Left lung (tissue), 10 donors: ENCODE results near the gene ATP6V1B1. TPM values are rescaled to one million over a fixed set of nuclear protein-coding genes. Genes with fewer than 3 reads are reported as not detected.
"Not testable (repeated sequence)": the region's sequence is repeated elsewhere in the genome, so short reads cannot be mapped to it uniquely, and the experiment has no call there.

Experiments
- ATAC-seq: fragments of 200-7000 bp; cut with Tn5 transposase; one replicate; pipeline ENCODE4 v1.9.1; 2020; ENCODE audit warnings: moderate library complexity
- DNase-seq, 4 donors: peaks; one replicate each; pipeline ENCODE4 v3.0.0-alpha.2; 2013 to 2020
- H3K27ac ChIP-seq, 2 donors: fragments of 200-600 bp; sonication (generic) in 1 of 2; one replicate each; pipeline versions ENCODE4 v1.5.0 to v1.8.0; 2020 to 2021
- H3K27me3 ChIP-seq, 2 donors: fragments of 200-600 bp; sonication (generic) in 1 of 2; one replicate each; pipeline versions ENCODE4 v1.5.0 to v1.8.0; 2020 to 2021
- H3K36me3 ChIP-seq, 2 donors: fragments of 200-600 bp; sonication (generic) in 1 of 2; one replicate each; pipeline versions ENCODE4 v1.5.0 to v1.8.0; 2020 to 2021
- H3K4me1 ChIP-seq, 2 donors: fragments of 200-600 bp; one replicate each; pipeline ENCODE4 v1.8.0; 2021
- H3K4me3 ChIP-seq, 2 donors: fragments of 200-600 bp; sonication (generic) in 1 of 2; one replicate each; pipeline versions ENCODE4 v1.5.0 to v1.8.0; 2020 to 2021; ENCODE audit warnings: mild to moderate bottlenecking in 1 of 2
- H3K9me3 ChIP-seq, 2 donors: fragments of 200-600 bp; sonication (generic) in 1 of 2; one replicate each; pipeline versions ENCODE4 v1.5.0 to v1.8.0; 2020 to 2021
- intact Hi-C, 2 donors: fragments of 100-400 bp; cut with DNase I; formaldehyde crosslinking; loops; one replicate each; pipeline versions ENCODE4 v1.11.2 to v1.14.2; 2022
- polyA plus RNA-seq, 6 donors: library from polyadenylated mRNA; unstranded; fragments of 120-200 nt; gene quantifications; one replicate each; pipeline ENCODE4 v1.2.1, GENCODE V29; 2013; ENCODE audit not compliant: insufficient read length in 6 of 6
- total RNA-seq, 2 donors: library from RNA; stranded (reverse); fragmentation: NEBNext Ultra II Directional; extraction: Animal tissue kit (Norgen Biotek cat#: 25700); gene quantifications; one replicate each; pipeline ENCODE4 v1.2.1, GENCODE V29; 2021
- TF ChIP-seq, protein P1 (sequence below), 2 donors: fragments of 200-600 bp; sonication (generic) in 1 of 2; IDR thresholded peaks; one replicate each; pipeline versions ENCODE4 v1.5.0 to v1.8.0; 2021; ENCODE audit warnings: antibody characterized with exemption in 2 of 2
- donor health status: DM: no; HTN: yes; CAD: no.
- donor health status: DM: no; HTN: no; CAD: no.

Gene ATP6V1B1
- total and polyA plus RNA-seq, 8 donors: 0.76 to 5.5 (median 4.7) TPM

DNA sequence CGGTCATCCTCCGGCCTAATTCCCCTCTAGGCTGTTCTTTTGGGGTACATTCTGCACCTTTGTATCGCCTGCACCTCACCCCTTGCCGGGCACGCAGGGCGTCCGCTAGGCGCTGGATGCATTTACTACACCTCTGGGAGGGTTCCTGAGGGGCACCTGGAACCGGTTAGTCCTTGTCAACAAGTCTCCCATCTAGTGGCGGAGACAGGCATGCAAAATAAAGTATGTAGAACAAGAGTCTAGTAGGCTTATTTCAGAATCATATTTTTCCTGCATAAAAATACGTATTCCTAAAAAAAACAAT, 59.7 kb downstream of the ATP6V1B1 start:
- peak; percentile 74 for ATAC-seq

DNA sequence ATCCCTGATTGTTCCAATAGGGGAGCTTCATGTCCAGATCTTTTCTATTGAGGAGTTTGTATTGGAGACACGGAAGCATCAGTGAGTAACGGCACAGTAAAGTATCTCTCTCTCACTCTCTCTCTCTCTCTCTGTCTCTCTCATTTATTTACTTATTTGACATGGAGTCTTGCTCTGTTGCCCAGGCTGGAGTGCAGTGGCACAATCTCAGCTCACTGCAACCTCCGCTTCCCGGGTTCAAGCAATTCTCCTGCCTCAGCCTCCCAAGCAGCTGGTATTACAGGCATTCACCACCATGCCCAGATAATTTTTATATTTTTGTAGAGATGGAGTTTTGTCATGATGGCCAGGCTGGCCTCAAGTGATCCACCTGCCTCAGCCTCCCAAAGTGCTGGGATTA, 63.2 kb downstream of the ATP6V1B1 start:
- H3K27me3 ChIP-seq, ATAC-seq, H3K4me3 ChIP-seq, intact Hi-C loops, DNase-seq, H3K36me3 ChIP-seq, H3K27ac ChIP-seq, H3K9me3 ChIP-seq: not testable (repeated sequence)
- H3K4me1 ChIP-seq: peaks cover 3 to 20% of the 10 kb centered on the region in 2 donors

More for the DNA sequence above, 59.7 kb downstream of the ATP6V1B1 start:
- H3K4me1 ChIP-seq: peaks cover 9 to 29% of the 10 kb centered on the region in 2 donors
- H3K27ac ChIP-seq: peak overlapping the region; percentile 2 to 83
- TF ChIP-seq, protein P1, sequence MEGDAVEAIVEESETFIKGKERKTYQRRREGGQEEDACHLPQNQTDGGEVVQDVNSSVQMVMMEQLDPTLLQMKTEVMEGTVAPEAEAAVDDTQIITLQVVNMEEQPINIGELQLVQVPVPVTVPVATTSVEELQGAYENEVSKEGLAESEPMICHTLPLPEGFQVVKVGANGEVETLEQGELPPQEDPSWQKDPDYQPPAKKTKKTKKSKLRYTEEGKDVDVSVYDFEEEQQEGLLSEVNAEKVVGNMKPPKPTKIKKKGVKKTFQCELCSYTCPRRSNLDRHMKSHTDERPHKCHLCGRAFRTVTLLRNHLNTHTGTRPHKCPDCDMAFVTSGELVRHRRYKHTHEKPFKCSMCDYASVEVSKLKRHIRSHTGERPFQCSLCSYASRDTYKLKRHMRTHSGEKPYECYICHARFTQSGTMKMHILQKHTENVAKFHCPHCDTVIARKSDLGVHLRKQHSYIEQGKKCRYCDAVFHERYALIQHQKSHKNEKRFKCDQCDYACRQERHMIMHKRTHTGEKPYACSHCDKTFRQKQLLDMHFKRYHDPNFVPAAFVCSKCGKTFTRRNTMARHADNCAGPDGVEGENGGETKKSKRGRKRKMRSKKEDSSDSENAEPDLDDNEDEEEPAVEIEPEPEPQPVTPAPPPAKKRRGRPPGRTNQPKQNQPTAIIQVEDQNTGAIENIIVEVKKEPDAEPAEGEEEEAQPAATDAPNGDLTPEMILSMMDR (IDR thresholded peaks at IDR 0.05): no peak
- peak overlapping the region; percentile 94 to 95 for H3K4me3 ChIP-seq
- intact Hi-C loops: no loop called here
- peaks cover 0 to 17% of the 10 kb centered on the region in 2 donors for H3K36me3 ChIP-seq
- DNase-seq: peak in 1 of 4 donors; percentile 35
- H3K9me3 ChIP-seq: no peaks in the 10 kb centered on the region
- H3K27me3 ChIP-seq: no peaks in the 10 kb centered on the region

DNA sequence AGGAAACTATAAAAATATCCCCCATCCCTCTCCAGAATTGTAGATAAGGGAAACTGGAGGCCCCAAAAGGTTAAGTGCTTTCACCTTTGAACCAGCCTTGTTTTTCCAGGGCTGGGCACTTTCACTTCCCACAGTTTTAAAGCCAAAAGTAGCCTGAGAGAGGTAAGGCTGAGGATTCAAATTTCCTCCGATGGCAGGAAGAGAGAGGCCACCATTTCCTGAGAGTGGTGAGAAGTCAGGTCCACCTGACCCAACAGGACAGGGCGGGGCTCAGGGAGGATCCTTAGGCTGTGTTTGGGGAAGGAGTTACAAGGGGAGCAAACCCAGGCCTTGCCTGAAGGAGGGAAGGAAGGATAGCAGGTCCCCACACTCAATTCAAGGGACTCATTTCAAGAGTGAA, 63.7 kb downstream of the ATP6V1B1 start:
- TF ChIP-seq, protein P1 (IDR thresholded peaks at IDR 0.05): no peak
- intact Hi-C loops: no loop called here

DNA sequence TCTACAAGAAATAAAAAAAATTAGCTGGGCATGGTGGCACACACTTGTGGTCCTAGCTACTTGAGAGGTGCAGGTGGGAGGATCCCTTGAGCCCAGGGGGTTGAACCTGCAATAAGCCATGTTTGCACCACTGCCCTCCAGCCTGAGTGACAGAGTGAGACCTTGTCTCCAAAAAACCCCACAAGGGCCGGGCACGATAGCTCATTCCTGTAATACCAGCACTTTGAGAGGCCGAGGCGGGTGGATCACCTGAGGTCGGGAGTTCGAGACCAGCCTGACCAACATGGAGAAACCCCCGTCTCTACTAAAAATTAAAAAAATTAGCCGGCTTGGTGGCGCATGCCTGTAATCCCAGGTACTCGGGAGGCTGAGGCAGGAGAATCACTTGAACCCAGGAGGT, 64.2 kb downstream of the ATP6V1B1 start:
- DNase-seq, H3K9me3 ChIP-seq, ATAC-seq, H3K4me3 ChIP-seq, intact Hi-C loops, H3K27me3 ChIP-seq, H3K36me3 ChIP-seq: not testable (repeated sequence)
- H3K4me1 ChIP-seq: peaks cover 3 to 17% of the 10 kb centered on the region in 2 donors
- H3K27ac ChIP-seq: peak overlapping the region in 1 of 2 donors; percentile 18

More for the DNA sequence above, 63.7 kb downstream of the ATP6V1B1 start:
- ATAC-seq (no peak), DNase-seq (no peak)
- H3K4me1 ChIP-seq: peaks cover 3 to 17% of the 10 kb centered on the region in 2 donors
- peak overlapping the region in 1 of 2 donors; percentile 18 for H3K27ac ChIP-seq
- no peaks in the 10 kb centered on the region for H3K36me3 ChIP-seq
- no peaks in the 10 kb centered on the region for H3K27me3 ChIP-seq
- no peaks in the 10 kb centered on the region for H3K9me3 ChIP-seq
- H3K4me3 ChIP-seq: no peak overlapping the region

DNA sequence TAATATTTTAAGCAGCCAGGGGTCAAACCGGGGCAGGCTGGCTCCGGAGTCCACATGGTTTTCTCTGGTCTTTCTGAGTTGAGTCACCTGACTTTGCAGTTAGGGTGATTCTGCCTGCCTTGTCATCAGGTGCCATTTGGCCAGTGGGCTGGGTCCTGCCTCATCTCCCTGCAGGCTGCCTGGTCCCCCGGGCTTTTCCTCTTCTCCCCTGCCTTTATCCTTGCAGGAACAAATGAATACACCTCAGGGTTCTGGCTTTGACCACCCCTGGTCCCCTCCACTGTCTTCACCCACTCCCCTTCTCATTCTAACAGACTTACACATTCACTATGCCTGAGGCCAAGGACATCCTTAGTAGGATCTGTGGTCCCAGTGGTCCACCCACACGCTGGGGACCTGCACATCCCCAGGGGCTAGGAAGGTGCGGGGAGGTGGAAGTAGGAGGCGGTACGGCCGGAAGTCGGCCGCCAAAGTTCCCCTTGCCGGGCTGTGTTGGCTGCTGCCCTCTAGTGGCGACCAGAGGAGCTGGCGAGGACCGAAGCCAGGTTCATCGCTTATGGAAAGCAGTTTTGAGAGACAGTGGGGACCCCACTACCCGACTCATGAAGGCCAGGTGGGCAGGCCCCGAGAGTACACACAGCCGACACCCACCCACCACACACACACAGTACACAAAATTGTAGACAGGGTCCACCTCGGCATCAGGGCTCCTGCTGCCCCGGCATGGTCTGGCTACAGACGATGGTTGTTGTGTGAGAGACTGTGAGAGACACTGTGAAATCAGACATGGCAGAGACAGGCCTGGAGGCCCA, 65.3 kb downstream of the ATP6V1B1 start:
- no peak overlapping the region for H3K27ac ChIP-seq
- ATAC-seq (peak; percentile 96), DNase-seq (peak in 3 of 4 donors; percentile 63 to 96 (median 83))
- peak overlapping the region in 1 of 2 donors; percentile 21 for H3K4me3 ChIP-seq
- intact Hi-C loops: no loop called here
- no peaks in the 10 kb centered on the region for H3K36me3 ChIP-seq
- H3K4me1 ChIP-seq: peaks cover 3 to 10% of the 10 kb centered on the region in 2 donors
- no peaks in the 10 kb centered on the region for H3K27me3 ChIP-seq
- TF ChIP-seq, protein P1 (IDR thresholded peaks at IDR 0.05): peak; percentile 92 to 93
- no peaks in the 10 kb centered on the region for H3K9me3 ChIP-seq

DNA sequence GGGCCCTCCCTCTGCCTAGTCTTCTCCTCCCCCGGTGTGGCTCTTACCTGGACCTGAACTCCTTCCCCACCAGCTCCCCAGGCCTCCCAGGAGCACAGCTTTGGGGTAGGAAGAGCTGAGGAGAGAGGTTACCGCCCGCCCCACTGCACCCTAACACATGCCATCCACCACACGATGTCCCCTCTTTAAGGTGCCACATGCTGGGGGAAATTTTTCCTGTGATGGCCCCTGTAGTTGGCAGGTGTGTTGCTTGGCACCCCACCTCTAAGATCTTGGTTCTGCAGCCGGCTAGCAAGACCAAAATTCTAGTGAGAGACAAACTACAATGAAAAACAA, 65.9 kb downstream of the ATP6V1B1 start:
- no peaks in the 10 kb centered on the region for H3K27me3 ChIP-seq
- DNase-seq (no peak), ATAC-seq (no peak)
- H3K4me1 ChIP-seq: peaks cover 3 to 10% of the 10 kb centered on the region in 2 donors
- no peak overlapping the region for H3K4me3 ChIP-seq
- intact Hi-C loops: no loop called here
- no peak overlapping the region for H3K27ac ChIP-seq
- no peaks in the 10 kb centered on the region for H3K36me3 ChIP-seq
- no peaks in the 10 kb centered on the region for H3K9me3 ChIP-seq
- TF ChIP-seq, protein P1 (IDR thresholded peaks at IDR 0.05): no peak
